ENCODE results near the gene USP34. TPM values are rescaled to one million over a fixed set of nuclear protein-coding genes. Genes with fewer than 3 reads are reported as not detected.

USP34 gene
- total and polyA plus RNA-seq, 9 of the 15 experiments (the other 6 are each of a cell fraction or from before 2014, with no cell fraction given) = 19.8 to 108 (median 67.8) TPM

GRCh38 chr2:61470965-61471904 lies at the start of gene USP34 (continued):
- TF ChIP-seq ZNF766 (CRISPR knock-in tag; conservative IDR thresholded peaks at IDR 0.05) (0 out of 2 replicates have a peak, but pooled peaks have one; percentile 20), SNRNP70 (optimal IDR thresholded peaks at IDR 0.05; ENCODE audit: low read depth, low read length) (no peak), CEBPZ (IDR thresholded peaks at IDR 0.05; ENCODE audit: borderline replicate concordance, low read depth, low read length) (no peak), ZNF316 (IDR thresholded peaks at IDR 0.05) (no peak), ZFP91 (CRISPR knock-in tag; IDR thresholded peaks at IDR 0.05) (no peak), ARNT (IDR thresholded peaks at IDR 0.05) (no peak), SRF (CRISPR knock-in tag; IDR thresholded peaks at IDR 0.05) (no peak), HMBOX1 (IDR thresholded peaks at IDR 0.05) (no peak), ZNF57 (CRISPR knock-in tag; IDR thresholded peaks at IDR 0.05) (no peak), CBX5 (IDR thresholded peaks at IDR 0.05; ENCODE audit: borderline replicate concordance, low read depth) (no peak), CREB3 (tag; conservative IDR thresholded peaks at IDR 0.05; ENCODE audit: low read depth) (no peak), ZNF263 (CRISPR knock-in tag; IDR thresholded peaks at IDR 0.05; ENCODE audit: borderline replicate concordance) (no peak), RREB1 (CRISPR knock-in tag; IDR thresholded peaks at IDR 0.05) (no peak)

Measured in K562 (cell line).